Epithelial cell of proximal tubule (primary cell): ENCODE results near the gene CPA4. TPM values are rescaled to one million over a fixed set of nuclear protein-coding genes. Genes with fewer than 3 reads are reported as not detected.
A peak's percentile ranks its signal among the peaks of the same experiment; 100 is the strongest.

Experiments
- DNase-seq: peaks from one replicate; pipeline ENCODE4 v3.0.0-alpha.2; 2011; ENCODE audit warnings: low read depth
- H3K4me3 ChIP-seq: 2 replicates; pipeline ENCODE4 v1.5.1; 2011; ENCODE audit warnings: low read depth, mild to moderate bottlenecking, low read length
- CTCF ChIP-seq: conservative IDR thresholded peaks from 2 replicates; pipeline ENCODE4 v1.5.1; 2012; ENCODE audit warnings: low read depth, mild to moderate bottlenecking, low read length
- total RNA-seq: library from RNA; depleted of rRNA; stranded (reverse); fragments of >200 nt; gene quantifications from 2 replicates; pipeline ENCODE4 v1.2.3, GENCODE V29; 2015

The CPA4 gene
- total RNA-seq, 1 donor from 2014 or later, result 19.6 TPM

- no peak overlapping the region for H3K4me3 ChIP-seq
- no peak for TF ChIP-seq CTCF
- DNase-seq, result no peak
These were observed 6.1 kb upstream of the CPA4 start for GRCh38 chr7:130286881-130287280.

- TF ChIP-seq CTCF, result no peak
- H3K4me3 ChIP-seq, result no peak overlapping the region
- no peak for DNase-seq
These were observed 4.8 kb upstream of the CPA4 start for GRCh38 chr7:130288168-130288567.

GRCh38 chr7:130288829-130289228 is 4.1 kb upstream of the CPA4 start:
- H3K4me3 ChIP-seq, result no peak overlapping the region
- DNase-seq, result no peak
- TF ChIP-seq CTCF, result no peak

GRCh38 chr7:130289478-130289877 is 3.5 kb upstream of the CPA4 start:
- DNase-seq, result no peak
- no peak overlapping the region for H3K4me3 ChIP-seq
- TF ChIP-seq CTCF, result no peak

GRCh38 chr7:130290745-130291144 is 2.2 kb upstream of the CPA4 start:
- no peak for TF ChIP-seq CTCF
- no peak overlapping the region for H3K4me3 ChIP-seq
- DNase-seq, result peak; percentile 41

- TF ChIP-seq CTCF, result no peak
- no peak for DNase-seq
- H3K4me3 ChIP-seq, result peak overlapping the region; percentile 8
These were observed 560 bp downstream of the CPA4 start for GRCh38 chr7:130293521-130293920.

- no peak for DNase-seq
- TF ChIP-seq CTCF, result no peak
- H3K4me3 ChIP-seq, result no peak overlapping the region
These were observed 1.4 kb downstream of the CPA4 start for GRCh38 chr7:130294314-130294713.
